Body of pancreas (tissue), 4 donors: ENCODE measurements around the gene BANP. TPM values are rescaled to one million over a fixed set of nuclear protein-coding genes. Genes with fewer than 3 reads are reported as not detected.
"Not testable (repeated sequence)": the region's sequence is repeated elsewhere in the genome, so short reads cannot be mapped to it uniquely, and the experiment has no call there.

Experiments
- ATAC-seq: fragments of 150-250 bp; one replicate; pipeline ENCODE4 v1.9.1; 2016
- DNase-seq, 4 donors: peaks; one replicate each; pipeline ENCODE4 v3.0.0-alpha.2; 2019
- H3K27ac ChIP-seq, 4 donors: fragments of 200-600 bp; sonication (generic); 1 replicate in 3 of 4; 2 replicates in 1 of 4; pipeline versions ENCODE4 v1.5.1 to v1.6.1; 2016 to 2019; ENCODE audit warnings: mild to moderate bottlenecking in 1 of 4, mixed read lengths in 1 of 4, moderate library complexity in 1 of 4
- H3K27me3 ChIP-seq, 2 donors: fragments of 200-600 bp; sonication (generic); one replicate each; pipeline ENCODE4 v1.6.0; 2016; ENCODE audit warnings: mild to moderate bottlenecking in 1 of 2
- H3K36me3 ChIP-seq, 2 donors: fragments of 200-600 bp; sonication (generic); replicated peaks in 1 of 2; 2 replicates each; pipeline ENCODE4 v1.5.1; 2016; ENCODE audit warnings: low read depth in 2 of 2; ENCODE audit not compliant: insufficient read depth in 1 of 2
- H3K4me1 ChIP-seq: fragments of 200-600 bp; sonication (generic); one replicate; pipeline ENCODE4 v1.6.0; 2016
- H3K4me3 ChIP-seq, 2 donors: fragments of 200-600 bp; sonication (generic); 1 replicate in 1 of 2; 2 replicates in 1 of 2; pipeline ENCODE4 v1.5.1; 2016 to 2019
- H3K9me3 ChIP-seq, 3 donors: fragments of 200-600 bp; sonication (generic); 1 replicate in 2 of 3; 2 replicates in 1 of 3; pipeline ENCODE4 v1.5.1; 2016
- POLR2A ChIP-seq, 3 donors: fragments of 450-650 bp; IDR thresholded peaks; one replicate each; pipeline ENCODE4 v1.6.1; 2016; ENCODE audit warnings: antibody characterized with exemption in 3 of 3, mild to moderate bottlenecking in 2 of 3
- WGBS, 2 donors: methylation state at CpG; one replicate each; pipeline ENCODE4 v1.1.5; 2017; 5-methylcytosine and 5-hydroxymethylcytosine counted together
- intact Hi-C: fragments of 100-400 bp; cut with DNase I; formaldehyde crosslinking; loops from one replicate; pipeline ENCODE4 v1.15.1; 2023
- total RNA-seq, 2 donors: library from RNA; depleted of rRNA; stranded (reverse); fragments of >200 nt; gene quantifications; one replicate each; pipeline ENCODE4 v1.1.0, GENCODE V29; 2016
- TF ChIP-seq, protein P1 (sequence below), 7 experiments: fragments of 450-650 bp in 4 of 7; fragments of 200-600 bp in 3 of 7; sonication (generic) in 3 of 7; IDR thresholded peaks; one replicate each; pipeline ENCODE4 v1.5.1; 2016 to 2019; ENCODE audit warnings: antibody characterized with exemption in 7 of 7

Gene BANP
- total RNA-seq, 2 donors from 2014 or later: 19.1 to 20.2 TPM

- H3K36me3 ChIP-seq: no peaks in the 10 kb centered on the region
- intact Hi-C loops: no loop called here
- no peak overlapping the region for H3K4me3 ChIP-seq
- 80% methylated on average over 16 to 17 of the region's 17 CpGs for WGBS, 2 donors
- DNase-seq: no peak
- H3K27me3 ChIP-seq: no peaks in the 10 kb centered on the region
- no peaks in the 10 kb centered on the region for H3K4me1 ChIP-seq
- H3K9me3 ChIP-seq: no peaks in the 10 kb centered on the region
- TF ChIP-seq POLR2A (IDR thresholded peaks at IDR 0.05): no peak
- TF ChIP-seq, protein P1, sequence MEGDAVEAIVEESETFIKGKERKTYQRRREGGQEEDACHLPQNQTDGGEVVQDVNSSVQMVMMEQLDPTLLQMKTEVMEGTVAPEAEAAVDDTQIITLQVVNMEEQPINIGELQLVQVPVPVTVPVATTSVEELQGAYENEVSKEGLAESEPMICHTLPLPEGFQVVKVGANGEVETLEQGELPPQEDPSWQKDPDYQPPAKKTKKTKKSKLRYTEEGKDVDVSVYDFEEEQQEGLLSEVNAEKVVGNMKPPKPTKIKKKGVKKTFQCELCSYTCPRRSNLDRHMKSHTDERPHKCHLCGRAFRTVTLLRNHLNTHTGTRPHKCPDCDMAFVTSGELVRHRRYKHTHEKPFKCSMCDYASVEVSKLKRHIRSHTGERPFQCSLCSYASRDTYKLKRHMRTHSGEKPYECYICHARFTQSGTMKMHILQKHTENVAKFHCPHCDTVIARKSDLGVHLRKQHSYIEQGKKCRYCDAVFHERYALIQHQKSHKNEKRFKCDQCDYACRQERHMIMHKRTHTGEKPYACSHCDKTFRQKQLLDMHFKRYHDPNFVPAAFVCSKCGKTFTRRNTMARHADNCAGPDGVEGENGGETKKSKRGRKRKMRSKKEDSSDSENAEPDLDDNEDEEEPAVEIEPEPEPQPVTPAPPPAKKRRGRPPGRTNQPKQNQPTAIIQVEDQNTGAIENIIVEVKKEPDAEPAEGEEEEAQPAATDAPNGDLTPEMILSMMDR (IDR thresholded peaks at IDR 0.05): no peak
- H3K27ac ChIP-seq: no peak overlapping the region
- ATAC-seq: no peak
These were observed 151.4 kb downstream of the BANP start for GRCh38 chr16:88102597-88102996.

GRCh38 chr16:88103011-88103410, 151.8 kb downstream of the BANP start:
- intact Hi-C loops: no loop called here
- WGBS, 2 donors: 71 to 72% methylated on average over 14 to 15 of the region's 15 CpGs
- H3K27me3 ChIP-seq: no peaks in the 10 kb centered on the region

GRCh38 chr16:88103581-88104188, 152.5 kb downstream of the BANP start:
- H3K4me1 ChIP-seq: no peaks in the 10 kb centered on the region
- ATAC-seq (no peak), DNase-seq (no peak)
- TF ChIP-seq POLR2A (IDR thresholded peaks at IDR 0.05): no peak
- TF ChIP-seq, protein P1 (IDR thresholded peaks at IDR 0.05): no peak
- 71 to 76% methylated on average over 19 to 27 of the region's 28 CpGs for WGBS, 2 donors
- no peak overlapping the region for H3K4me3 ChIP-seq
- no peaks in the 10 kb centered on the region for H3K9me3 ChIP-seq
- no peaks in the 10 kb centered on the region for H3K36me3 ChIP-seq
- H3K27ac ChIP-seq: no peak overlapping the region
- no peaks in the 10 kb centered on the region for H3K27me3 ChIP-seq
- intact Hi-C loops: no loop called here

More at GRCh38 chr16:88103011-88103410, 151.8 kb downstream of the BANP start:
- no peaks in the 10 kb centered on the region for H3K9me3 ChIP-seq
- DNase-seq (no peak), ATAC-seq (no peak)
- no peak for TF ChIP-seq POLR2A (IDR thresholded peaks at IDR 0.05)
- TF ChIP-seq, protein P1 (IDR thresholded peaks at IDR 0.05): no peak
- H3K36me3 ChIP-seq: no peaks in the 10 kb centered on the region
- H3K4me1 ChIP-seq: no peaks in the 10 kb centered on the region
- no peak overlapping the region for H3K27ac ChIP-seq
- no peak overlapping the region for H3K4me3 ChIP-seq

DNA sequence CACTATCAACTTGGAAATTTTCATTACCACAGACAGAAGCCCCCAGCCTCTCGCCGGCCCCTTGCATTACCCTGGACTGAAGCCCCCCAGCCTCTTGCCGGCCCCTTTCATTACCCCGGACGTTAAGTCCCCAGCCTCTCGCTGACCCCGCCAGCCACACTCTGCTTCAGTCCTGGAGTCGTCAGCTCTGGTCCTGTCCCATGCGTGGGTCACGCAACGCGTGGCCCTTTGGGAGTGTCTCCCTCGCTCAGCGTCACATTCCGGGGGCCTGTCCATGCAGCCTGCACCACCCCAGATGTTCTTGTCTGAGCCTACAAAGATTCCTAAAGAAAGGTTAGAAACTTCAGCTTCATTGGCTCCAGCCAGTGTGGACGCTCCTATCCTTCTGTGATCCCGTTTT, 153.1 kb downstream of the BANP start:
- H3K27me3 ChIP-seq, intact Hi-C loops, H3K4me3 ChIP-seq, H3K9me3 ChIP-seq, H3K36me3 ChIP-seq, DNase-seq, ATAC-seq, H3K4me1 ChIP-seq, H3K27ac ChIP-seq: not testable (repeated sequence)
- WGBS, 2 donors: 76 to 80% methylated on average over 11 to 17 of the region's 17 CpGs

GRCh38 chr16:88105574-88106140, 154.4 kb downstream of the BANP start:
- 77 to 78% methylated on average over 6 to 7 of the region's 7 CpGs for WGBS, 2 donors
- intact Hi-C loops, DNase-seq: not testable (repeated sequence)

GRCh38 chr16:88106566-88106965, 155.3 kb downstream of the BANP start:
- H3K36me3 ChIP-seq, ATAC-seq, H3K4me3 ChIP-seq, DNase-seq, H3K27ac ChIP-seq, H3K4me1 ChIP-seq, H3K27me3 ChIP-seq, intact Hi-C loops, H3K9me3 ChIP-seq: not testable (repeated sequence)
- 86 to 88% methylated on average over 4 to 10 of the region's 12 CpGs for WGBS, 2 donors

More at GRCh38 chr16:88105574-88106140, 154.4 kb downstream of the BANP start:
- not testable (repeated sequence) for H3K4me1 ChIP-seq, H3K27ac ChIP-seq, H3K27me3 ChIP-seq, H3K4me3 ChIP-seq, ATAC-seq, H3K36me3 ChIP-seq, H3K9me3 ChIP-seq
